HEK293 (cell line): ENCODE results near the gene PDCD4.

Source experiments
- KLF1 ChIP-seq: fragments of 450-650 bp; formaldehyde crosslinking; IDR thresholded peaks from 2 replicates; pipeline ENCODE4 v1.5.1; 2016; ENCODE audit warnings: missing biosample characterization, missing genetic modification characterization
- PATZ1 ChIP-seq: fragments of 450-650 bp; formaldehyde crosslinking; IDR thresholded peaks from 2 replicates; pipeline ENCODE4 v1.5.1; 2016; ENCODE audit warnings: missing biosample characterization, missing genetic modification characterization
- SP2 ChIP-seq: fragments of 450-650 bp; formaldehyde crosslinking; IDR thresholded peaks from 2 replicates; pipeline ENCODE4 v1.5.1; 2016; ENCODE audit warnings: missing biosample characterization, missing genetic modification characterization
- TCF7L2 ChIP-seq: IDR thresholded peaks from 2 replicates; pipeline ENCODE4 v1.6.1; 2011; ENCODE audit warnings: low read depth, mild to moderate bottlenecking, inconsistent platforms, low read length, moderate library complexity, borderline replicate concordance
- YY1 ChIP-seq: fragments of 450-650 bp; formaldehyde crosslinking; IDR thresholded peaks from 2 replicates; pipeline ENCODE4 v1.5.1; 2018; ENCODE audit warnings: missing biosample characterization, missing genetic modification characterization
- ZBTB21 ChIP-seq: fragments of 450-650 bp; formaldehyde crosslinking; IDR thresholded peaks from 2 replicates; pipeline ENCODE4 v1.5.1; 2017; ENCODE audit warnings: missing biosample characterization, missing genetic modification characterization
- ZFHX2 ChIP-seq: fragments of 450-650 bp; formaldehyde crosslinking; conservative IDR thresholded peaks from 2 replicates; pipeline ENCODE4 v1.5.1; 2016; ENCODE audit warnings: missing biosample characterization, missing genetic modification characterization
- ZFP3 ChIP-seq: fragments of 450-650 bp; formaldehyde crosslinking; IDR thresholded peaks from 2 replicates; pipeline ENCODE4 v1.5.1; 2016; ENCODE audit warnings: low read depth, missing biosample characterization, missing genetic modification characterization
- ZNF354C ChIP-seq: fragments of 450-650 bp; formaldehyde crosslinking; IDR thresholded peaks from 2 replicates; pipeline ENCODE4 v1.5.1; 2016; ENCODE audit warnings: missing biosample characterization, missing genetic modification characterization, low read depth, borderline replicate concordance
- TF ChIP-seq, protein P1 (sequence below): fragments of 450-650 bp; formaldehyde crosslinking; IDR thresholded peaks from 2 replicates; pipeline ENCODE4 v1.5.1; 2016; ENCODE audit warnings: missing biosample characterization, missing genetic modification characterization

DNA sequence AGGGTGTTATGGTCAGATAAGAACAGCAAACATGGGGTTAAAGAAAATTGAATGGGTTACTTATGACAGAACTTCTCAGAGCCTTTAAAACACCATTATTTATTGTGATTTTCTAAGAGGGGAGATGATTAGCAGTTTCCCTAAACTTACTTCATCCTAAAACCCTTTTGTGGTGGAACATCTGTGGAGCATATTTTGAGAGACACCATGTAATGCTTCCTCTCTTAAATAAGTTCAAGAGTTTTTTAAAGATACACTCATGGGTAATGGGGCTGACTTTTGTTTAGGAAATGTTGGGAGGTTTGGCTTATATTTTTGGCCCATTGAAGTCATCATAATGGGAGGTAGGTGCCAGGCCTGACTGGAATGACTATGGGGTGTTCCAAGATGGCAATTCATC lies 8.4 kb upstream of the PDCD4 start:
- TF ChIP-seq, protein P1, sequence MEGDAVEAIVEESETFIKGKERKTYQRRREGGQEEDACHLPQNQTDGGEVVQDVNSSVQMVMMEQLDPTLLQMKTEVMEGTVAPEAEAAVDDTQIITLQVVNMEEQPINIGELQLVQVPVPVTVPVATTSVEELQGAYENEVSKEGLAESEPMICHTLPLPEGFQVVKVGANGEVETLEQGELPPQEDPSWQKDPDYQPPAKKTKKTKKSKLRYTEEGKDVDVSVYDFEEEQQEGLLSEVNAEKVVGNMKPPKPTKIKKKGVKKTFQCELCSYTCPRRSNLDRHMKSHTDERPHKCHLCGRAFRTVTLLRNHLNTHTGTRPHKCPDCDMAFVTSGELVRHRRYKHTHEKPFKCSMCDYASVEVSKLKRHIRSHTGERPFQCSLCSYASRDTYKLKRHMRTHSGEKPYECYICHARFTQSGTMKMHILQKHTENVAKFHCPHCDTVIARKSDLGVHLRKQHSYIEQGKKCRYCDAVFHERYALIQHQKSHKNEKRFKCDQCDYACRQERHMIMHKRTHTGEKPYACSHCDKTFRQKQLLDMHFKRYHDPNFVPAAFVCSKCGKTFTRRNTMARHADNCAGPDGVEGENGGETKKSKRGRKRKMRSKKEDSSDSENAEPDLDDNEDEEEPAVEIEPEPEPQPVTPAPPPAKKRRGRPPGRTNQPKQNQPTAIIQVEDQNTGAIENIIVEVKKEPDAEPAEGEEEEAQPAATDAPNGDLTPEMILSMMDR = no peak
- no peak for TF ChIP-seq TCF7L2
- no peak for TF ChIP-seq ZFP3 (tag by site-specific recombination)
- TF ChIP-seq KLF1 (tag by site-specific recombination) = no peak
- no peak for TF ChIP-seq ZNF354C (tag by site-specific recombination)
- TF ChIP-seq ZBTB21 (tag by site-specific recombination) = no peak
- no peak for TF ChIP-seq SP2 (tag by site-specific recombination)
- TF ChIP-seq YY1 (tag by site-specific recombination) = no peak
- TF ChIP-seq PATZ1 = no peak
- TF ChIP-seq ZFHX2 (tag by site-specific recombination) = no peak
